Immature natural killer cell (primary cell): ENCODE measurements around the gene OR4F3. TPM values are rescaled to one million over a fixed set of nuclear protein-coding genes. Genes with fewer than 3 reads are reported as not detected.
"Not testable (repeated sequence)": the region's sequence is repeated elsewhere in the genome, so short reads cannot be mapped to it uniquely, and the experiment has no call there.

Experiments used
- DNase-seq, 3 donors: peaks; one replicate each; pipeline ENCODE4 v3.0.0; 2022; ENCODE audit warnings: mixed read lengths in 1 of 3
- H3K27ac Mint-ChIP-seq, 6 donors: one replicate each; pipeline ENCODE4 v1.8.0; 2020; ENCODE audit warnings: mixed read lengths in 6 of 6, mild to moderate bottlenecking in 5 of 6, inconsistent platforms in 4 of 6, moderate library complexity in 3 of 6
- H3K27me3 Mint-ChIP-seq, 3 donors: one replicate each; pipeline ENCODE4 v1.8.0; 2020 to 2021; ENCODE audit warnings: low read depth in 3 of 3, mild to moderate bottlenecking in 3 of 3, mixed read lengths in 3 of 3, moderate library complexity in 3 of 3, inconsistent platforms in 1 of 3
- H3K36me3 Mint-ChIP-seq, 3 donors: one replicate each; pipeline ENCODE4 v1.8.0; 2020; ENCODE audit warnings: mixed read lengths in 3 of 3, inconsistent platforms in 2 of 3, mild to moderate bottlenecking in 2 of 3
- H3K4me1 Mint-ChIP-seq, 2 donors: one replicate each; pipeline ENCODE4 v1.8.0; 2020; ENCODE audit warnings: inconsistent platforms in 2 of 2, mild to moderate bottlenecking in 2 of 2, mixed read lengths in 2 of 2, moderate library complexity in 1 of 2
- H3K4me3 Mint-ChIP-seq, 5 donors: one replicate each; pipeline ENCODE4 v1.8.0; 2020; ENCODE audit warnings: mild to moderate bottlenecking in 5 of 5, mixed read lengths in 5 of 5, inconsistent platforms in 3 of 5, moderate library complexity in 3 of 5
- H3K9me3 Mint-ChIP-seq, 6 donors: one replicate each; pipeline ENCODE4 v1.8.0; 2020; ENCODE audit warnings: mild to moderate bottlenecking in 6 of 6, mixed read lengths in 6 of 6, inconsistent platforms in 4 of 6, moderate library complexity in 3 of 6
- polyA plus RNA-seq, 3 donors: library from polyadenylated mRNA; unstranded; fragments of 300-500 nt; fragmentation: Illumina TruSeq; gene quantifications; one replicate each; pipeline ENCODE4 v1.2.3, GENCODE V29; 2021

OR4F3 gene
- polyA plus RNA-seq = not detected

- not testable (repeated sequence) for DNase-seq, H3K36me3 Mint-ChIP-seq, H3K27me3 Mint-ChIP-seq
Measured at GRCh38 chr5:181366968-181367367, at the start of gene OR4F3. TSS of gene OR4F3 (plus strand) at chr5:181367268.

More at GRCh38 chr5:181366968-181367367, at the start of gene OR4F3:
- not testable (repeated sequence) for H3K27ac Mint-ChIP-seq, H3K4me3 Mint-ChIP-seq, H3K4me1 Mint-ChIP-seq, H3K9me3 Mint-ChIP-seq

Other genes starting within 250 kb of the OR4F3 start
- not detected for gene OR2V1, start 236.1 kb upstream of the OR4F3 start, polyA plus RNA-seq
- gene OR2V2, start 219.7 kb upstream of the OR4F3 start, polyA plus RNA-seq = not detected
- under 1 TPM in 1 of 3 donors, not detected in 2; 0.50 TPM for gene TRIM7, start 162.1 kb upstream of the OR4F3 start, polyA plus RNA-seq
- gene TRIM41, start 144.0 kb upstream of the OR4F3 start, polyA plus RNA-seq = 1 to 10 TPM in 2 of 3 donors, under 1 TPM in 1; 0.80 to 2.3 (median 1.7) TPM
- 1,000 to 10,000 TPM; 1,093 to 1,304 (median 1,251) TPM for gene RACK1, start 123.4 kb upstream of the OR4F3 start, polyA plus RNA-seq
- 10 to 100 TPM; 16.0 to 42.6 (median 18.0) TPM for gene TRIM52, start 106.1 kb upstream of the OR4F3 start, polyA plus RNA-seq